Activated naive CD8-positive, alpha-beta T cell treated with anti-CD3 and anti-CD28 coated beads, Interleukin-2, amount 10 ng/mL, durations not matched to agents 7 days and 5 days (primary cell): ENCODE results near the gene MSTO1. TPM values are rescaled to one million over a fixed set of nuclear protein-coding genes. Genes with fewer than 3 reads are reported as not detected.
"Not testable (repeated sequence)": the region's sequence is repeated elsewhere in the genome, so short reads cannot be mapped to it uniquely, and the experiment has no call there.

ENCODE experiments used
- ATAC-seq: fragments of 150-1000 bp; cut with Tn5 transposase; one replicate; pipeline ENCODE4 v1.10.0; 2021; ENCODE audit warnings: low read depth, moderate library complexity
- POLR2A ChIA-PET: fragments of 350-600 bp; sonication (Branson Sonifier 250); formaldehyde crosslinking; loops from one replicate; lab custom pipeline; 2021; ENCODE audit warnings: antibody characterized with exemption; lab: Charles Lee
- DNase-seq: peaks from one replicate; pipeline ENCODE4 v3.0.0; 2021
- H3K27ac Mint-ChIP-seq: one replicate; pipeline ENCODE4 v1.8.0; 2022; ENCODE audit warnings: mild to moderate bottlenecking, mixed read lengths
- H3K27me3 Mint-ChIP-seq: one replicate; pipeline ENCODE4 v1.8.0; 2022; ENCODE audit warnings: mild to moderate bottlenecking, moderate library complexity, mixed read lengths
- H3K36me3 Mint-ChIP-seq: one replicate; pipeline ENCODE4 v1.8.0; 2021; ENCODE audit warnings: mild to moderate bottlenecking, mixed read lengths
- H3K4me1 Mint-ChIP-seq: one replicate; pipeline ENCODE4 v1.8.0; 2021; ENCODE audit warnings: mixed read lengths
- H3K4me3 Mint-ChIP-seq: one replicate; pipeline ENCODE4 v1.8.0; 2022; ENCODE audit warnings: mild to moderate bottlenecking, moderate library complexity, mixed read lengths
- H3K9me3 Mint-ChIP-seq: one replicate; pipeline ENCODE4 v1.8.0; 2021; ENCODE audit warnings: mixed read lengths
- total RNA-seq, 2 experiments: library from RNA; stranded (reverse); gene quantifications; one replicate each; pipeline ENCODE4 v1.2.3, GENCODE V29; 2021

The MSTO1 gene
- total RNA-seq, 2 experiments from 2014 or later: 69.0 to 74.5 TPM

GRCh38 chr1:155640367-155640766, 30.3 kb downstream of the MSTO1 start:
- Mint-ChIP-seq H3K36me3 (peaks cover 7% of the 10 kb centered on the region), H3K4me1 (peaks cover 14% of the 10 kb centered on the region), H3K9me3 (peaks cover 18% of the 10 kb centered on the region), H3K27ac (no peak overlapping the region), H3K27me3 (no peaks in the 10 kb centered on the region), H3K4me3 (no peak overlapping the region)
- ATAC-seq (no peak), DNase-seq (no peak)
- POLR2A ChIA-PET: interaction anchor here (0.7 kb wide), 1 partner anchor 11 kb away, joined by 3 read pairs; no protein-coding TSS in a partner anchor

DNA sequence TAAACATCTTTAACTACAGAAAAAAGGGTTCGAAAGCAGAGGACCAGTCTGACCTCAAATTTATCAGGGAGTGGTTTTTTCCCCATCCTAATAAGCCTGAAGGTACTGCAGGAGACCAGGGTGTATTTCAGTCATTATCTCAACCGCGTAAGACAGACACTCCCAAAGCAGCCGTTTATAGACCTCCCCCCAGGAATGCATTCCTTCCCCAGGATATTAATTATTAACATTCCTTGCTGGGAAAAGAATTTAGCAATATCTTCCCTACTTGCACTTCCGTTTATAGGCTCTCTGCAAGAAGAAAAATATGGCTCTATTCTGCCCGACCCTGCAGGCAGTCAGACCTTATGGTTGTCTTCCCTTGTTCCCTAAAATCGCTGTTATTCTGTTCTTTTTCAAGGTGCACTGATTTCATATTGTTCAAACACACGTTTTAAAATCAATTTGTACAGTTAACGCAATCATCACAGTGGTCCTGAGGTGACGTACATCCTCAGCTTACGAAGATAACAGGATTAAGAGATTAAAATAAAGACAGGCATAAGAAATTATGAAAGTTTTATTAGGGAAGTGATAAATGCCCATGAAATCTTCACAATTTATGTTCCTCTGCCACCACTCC, 32.7 kb downstream of the MSTO1 start:
- H3K36me3 Mint-ChIP-seq, H3K27me3 Mint-ChIP-seq, ATAC-seq, H3K4me1 Mint-ChIP-seq, DNase-seq, H3K27ac Mint-ChIP-seq, H3K4me3 Mint-ChIP-seq, POLR2A ChIA-PET: not testable (repeated sequence)
- peaks cover 18% of the 10 kb centered on the region for H3K9me3 Mint-ChIP-seq

- POLR2A ChIA-PET: no interaction called here
- ATAC-seq (no peak), DNase-seq (no peak)
- Mint-ChIP-seq H3K36me3 (peaks cover 6% of the 10 kb centered on the region), H3K27me3 (no peaks in the 10 kb centered on the region), H3K27ac (no peak overlapping the region), H3K4me3 (no peak overlapping the region), H3K4me1 (peaks cover under 1% of the 10 kb centered on the region), H3K9me3 (peaks cover 18% of the 10 kb centered on the region)
Measured at GRCh38 chr1:155643230-155643629, 33.2 kb downstream of the MSTO1 start.

GRCh38 chr1:155645034-155645598, 35.1 kb downstream of the MSTO1 start:
- Mint-ChIP-seq H3K4me3 (no peak overlapping the region), H3K27ac (no peak overlapping the region), H3K4me1 (peaks cover 3% of the 10 kb centered on the region), H3K9me3 (peaks cover 18% of the 10 kb centered on the region), H3K27me3 (peaks cover 2% of the 10 kb centered on the region), H3K36me3 (peaks cover 6% of the 10 kb centered on the region)
- DNase-seq (no peak), ATAC-seq (no peak)
- POLR2A ChIA-PET: no interaction called here

DNA sequence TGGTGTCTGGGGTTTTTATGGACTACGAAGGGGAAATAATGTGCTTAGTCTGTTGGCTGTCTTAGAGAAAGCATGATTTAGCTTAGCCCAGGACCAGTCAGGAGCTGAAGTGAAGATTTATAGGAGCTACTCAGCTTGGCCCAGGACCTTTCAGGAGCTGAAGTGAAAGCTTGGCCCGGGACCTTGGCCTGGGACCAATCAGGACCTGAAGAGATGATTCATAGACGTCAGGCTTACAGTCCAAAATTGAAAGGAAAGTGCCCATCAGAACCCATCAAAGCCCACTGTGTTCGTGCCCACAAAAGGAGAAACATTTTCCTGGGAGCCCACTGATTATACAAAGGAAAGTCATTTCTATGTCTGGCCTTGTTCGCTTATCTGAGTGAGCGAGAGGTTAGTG, 35.6 kb downstream of the MSTO1 start:
- Mint-ChIP-seq H3K4me3 (no peak overlapping the region), H3K36me3 (peaks cover 6% of the 10 kb centered on the region), H3K9me3 (peaks cover 16% of the 10 kb centered on the region), H3K27ac (no peak overlapping the region), H3K4me1 (peaks cover 3% of the 10 kb centered on the region), H3K27me3 (peaks cover 3% of the 10 kb centered on the region)
- DNase-seq (no peak), ATAC-seq (no peak)
- POLR2A ChIA-PET: no interaction called here

DNA sequence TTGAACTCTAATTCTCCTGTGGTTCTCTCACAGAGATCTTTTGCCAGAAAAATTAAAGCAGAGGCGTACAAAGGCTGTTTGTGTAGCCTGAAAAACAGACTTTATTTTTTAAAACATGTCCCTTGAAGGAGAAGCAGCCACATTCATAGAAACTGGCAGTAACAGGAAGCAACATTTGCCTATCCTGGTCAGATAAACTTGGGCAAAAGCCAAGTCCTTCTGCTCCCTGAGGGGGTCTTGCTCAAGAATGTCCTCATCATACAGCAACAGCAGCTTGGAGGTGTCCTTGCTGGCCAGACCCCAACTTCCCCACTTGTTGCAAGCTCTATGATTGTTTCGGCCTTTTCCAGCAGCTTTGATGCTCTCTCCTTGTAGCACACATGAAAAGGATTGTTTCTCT, 36.3 kb downstream of the MSTO1 start:
- peaks cover 3% of the 10 kb centered on the region for H3K27me3 Mint-ChIP-seq
- H3K4me3 Mint-ChIP-seq: no peak overlapping the region
- ATAC-seq: no peak
- DNase-seq: no peak
- peaks cover 14% of the 10 kb centered on the region for H3K9me3 Mint-ChIP-seq
- peaks cover 6% of the 10 kb centered on the region for H3K36me3 Mint-ChIP-seq
- POLR2A ChIA-PET: no interaction called here
- peaks cover 3% of the 10 kb centered on the region for H3K4me1 Mint-ChIP-seq
- H3K27ac Mint-ChIP-seq: no peak overlapping the region

DNA sequence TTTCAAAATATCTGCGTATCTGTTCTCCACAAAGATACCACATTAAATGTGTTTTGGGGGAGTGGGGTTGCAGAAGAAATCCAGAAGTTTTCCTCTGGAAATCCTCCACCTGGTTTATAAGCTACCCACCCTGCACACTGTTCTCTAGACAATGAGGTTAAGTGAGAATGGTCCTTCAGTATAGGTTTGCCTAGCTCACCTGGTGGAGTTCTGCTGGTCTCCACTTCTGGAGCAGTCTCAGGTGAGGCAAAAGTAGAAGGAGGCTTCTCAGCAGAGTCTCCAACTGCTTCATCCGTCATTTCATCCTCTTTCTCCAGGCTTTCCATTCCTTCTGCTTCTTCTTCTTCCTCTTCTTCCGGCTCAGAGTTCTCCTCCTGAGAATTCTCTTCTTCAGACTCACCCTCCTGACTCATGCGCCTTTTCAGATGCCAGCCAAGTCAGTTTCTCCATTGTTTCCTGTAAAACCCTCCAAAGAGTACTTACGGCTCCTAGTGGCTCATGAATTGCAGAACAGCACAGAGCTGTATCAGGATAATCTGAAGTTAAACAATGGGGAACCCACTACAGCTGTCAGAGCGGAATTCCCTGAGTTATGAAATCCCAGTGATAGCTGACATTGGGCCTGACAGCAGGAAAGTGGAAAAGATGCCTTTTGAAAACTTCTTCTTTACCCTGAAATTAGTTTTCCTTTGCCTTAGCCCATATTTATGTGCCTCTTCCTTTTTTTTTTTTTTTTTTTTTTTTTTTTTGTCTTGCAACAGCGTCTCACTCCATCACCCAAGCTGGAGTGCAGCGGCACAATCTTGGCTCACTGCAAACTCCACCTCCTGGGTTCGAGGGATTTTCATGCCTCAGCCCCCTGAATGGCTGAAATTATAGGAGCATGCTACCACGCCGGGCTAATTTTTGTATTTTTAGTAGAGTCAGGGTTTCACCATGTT, 38.5 kb downstream of the MSTO1 start:
- no peaks in the 10 kb centered on the region for H3K36me3 Mint-ChIP-seq
- ATAC-seq (no peak), DNase-seq (no peak)
- no peak overlapping the region for H3K4me3 Mint-ChIP-seq
- H3K4me1 Mint-ChIP-seq: peaks cover 3% of the 10 kb centered on the region
- no peak overlapping the region for H3K27ac Mint-ChIP-seq
- no peaks in the 10 kb centered on the region for H3K9me3 Mint-ChIP-seq
- peaks cover 3% of the 10 kb centered on the region for H3K27me3 Mint-ChIP-seq
- POLR2A ChIA-PET: no interaction called here

GRCh38 chr1:155649676-155650075, 39.7 kb downstream of the MSTO1 start:
- no peak overlapping the region for H3K27ac Mint-ChIP-seq
- no peaks in the 10 kb centered on the region for H3K9me3 Mint-ChIP-seq
- H3K4me1 Mint-ChIP-seq: peaks cover 3% of the 10 kb centered on the region
- POLR2A ChIA-PET: no interaction called here
- H3K27me3 Mint-ChIP-seq: peaks cover 3% of the 10 kb centered on the region
- H3K36me3 Mint-ChIP-seq: no peaks in the 10 kb centered on the region
- DNase-seq: no peak
- no peak overlapping the region for H3K4me3 Mint-ChIP-seq
- ATAC-seq: no peak

- no peaks in the 10 kb centered on the region for H3K9me3 Mint-ChIP-seq
- H3K27ac Mint-ChIP-seq: no peak overlapping the region
- ATAC-seq (no peak), DNase-seq (no peak)
- POLR2A ChIA-PET: no interaction called here
- no peaks in the 10 kb centered on the region for H3K36me3 Mint-ChIP-seq
- H3K27me3 Mint-ChIP-seq: peaks cover 3% of the 10 kb centered on the region
- H3K4me3 Mint-ChIP-seq: no peak overlapping the region
- peaks cover 3% of the 10 kb centered on the region for H3K4me1 Mint-ChIP-seq
Measured at GRCh38 chr1:155650231-155650757, 40.3 kb downstream of the MSTO1 start.

DNA sequence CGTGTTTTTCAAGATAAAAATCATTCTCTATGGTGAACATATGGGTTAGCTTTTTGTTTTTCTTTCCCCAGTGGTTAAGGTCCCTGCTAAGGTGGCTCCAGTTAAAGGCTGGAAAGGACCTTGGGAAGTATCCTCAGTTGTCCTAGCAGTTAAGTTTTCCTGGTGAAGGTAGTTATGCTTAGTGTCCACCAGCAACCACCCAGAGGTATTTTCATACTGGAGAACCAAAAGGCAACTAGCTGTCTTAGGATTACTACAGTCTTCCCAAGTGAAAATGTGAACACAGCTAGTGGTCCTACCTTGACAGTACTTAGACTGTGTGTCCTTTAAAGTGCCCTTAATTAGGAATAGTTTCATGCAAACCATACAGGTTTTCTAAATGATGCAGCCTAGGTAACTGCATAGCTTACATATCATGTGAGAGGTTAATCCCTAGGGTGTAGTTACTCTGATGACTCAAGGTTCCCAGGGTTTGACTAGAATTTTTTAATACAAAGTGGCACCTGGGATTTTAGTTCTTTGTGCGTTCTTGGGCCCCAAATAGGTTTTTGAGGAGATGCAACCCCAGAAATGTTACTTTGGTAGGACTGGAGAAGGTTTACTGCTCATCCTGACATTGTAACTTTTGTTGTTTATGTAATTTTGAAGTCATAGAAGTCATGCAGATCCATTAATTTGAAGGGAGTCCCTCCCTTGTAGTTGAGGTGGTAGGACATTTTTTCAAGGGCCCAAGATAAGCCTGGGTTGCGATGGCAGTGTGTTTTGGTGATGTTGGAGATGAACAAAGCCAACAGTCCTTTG, 42.0 kb downstream of the MSTO1 start:
- H3K4me3 Mint-ChIP-seq: no peak overlapping the region
- no peaks in the 10 kb centered on the region for H3K9me3 Mint-ChIP-seq
- ATAC-seq (no peak), DNase-seq (no peak)
- H3K4me1 Mint-ChIP-seq: peaks cover 3% of the 10 kb centered on the region
- no peak overlapping the region for H3K27ac Mint-ChIP-seq
- peaks cover 5% of the 10 kb centered on the region for H3K36me3 Mint-ChIP-seq
- POLR2A ChIA-PET: no interaction called here
- H3K27me3 Mint-ChIP-seq: peaks cover 3% of the 10 kb centered on the region

DNA sequence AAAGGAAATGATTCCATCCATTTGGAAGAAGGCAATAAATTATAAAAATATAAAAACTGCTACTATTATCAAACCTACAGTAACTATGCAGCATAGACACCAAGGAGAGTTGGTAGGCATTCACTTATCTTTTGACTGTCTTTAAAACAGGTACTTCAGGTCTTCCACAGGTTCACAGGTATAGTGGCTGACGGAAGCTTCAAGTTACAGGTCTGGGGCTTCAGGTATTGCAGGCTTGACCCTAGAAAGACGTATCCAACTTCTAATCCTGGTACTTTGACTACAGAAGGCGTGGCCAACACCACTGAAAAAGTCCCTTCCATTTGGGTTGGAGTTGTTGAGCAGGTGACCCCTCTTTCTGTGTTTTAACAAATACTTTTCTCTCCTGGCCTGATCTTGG, 42.9 kb downstream of the MSTO1 start:
- DNase-seq (no peak), ATAC-seq (no peak)
- H3K27ac Mint-ChIP-seq: no peak overlapping the region
- peaks cover 3% of the 10 kb centered on the region for H3K4me1 Mint-ChIP-seq
- POLR2A ChIA-PET: no interaction called here
- H3K9me3 Mint-ChIP-seq: no peaks in the 10 kb centered on the region
- H3K27me3 Mint-ChIP-seq: peaks cover 3% of the 10 kb centered on the region
- H3K4me3 Mint-ChIP-seq: no peak overlapping the region
- peaks cover 8% of the 10 kb centered on the region for H3K36me3 Mint-ChIP-seq

- no peak for ATAC-seq
Measured at GRCh38 chr1:155657463-155657862, 47.4 kb downstream of the MSTO1 start.

DNA sequence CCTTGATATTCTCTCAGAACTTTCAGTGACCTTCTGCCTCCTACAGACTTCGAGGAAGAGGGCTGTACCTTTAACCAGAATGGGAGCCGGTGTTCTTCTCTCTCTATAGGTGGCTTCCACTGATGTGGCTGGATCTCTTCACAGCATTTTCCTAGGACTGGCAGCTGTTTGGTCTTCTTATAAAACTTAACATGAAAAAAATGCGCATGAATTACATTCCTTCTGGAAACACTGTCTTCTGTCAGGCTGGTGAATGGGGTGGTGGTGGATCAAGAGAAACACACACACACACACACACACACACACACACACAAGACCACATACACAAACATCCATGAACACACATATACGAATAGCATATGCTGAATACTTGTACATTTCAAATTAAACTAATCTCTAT, 51.2 kb downstream of the MSTO1 start:
- H3K4me3 Mint-ChIP-seq, H3K9me3 Mint-ChIP-seq, POLR2A ChIA-PET, H3K27me3 Mint-ChIP-seq, ATAC-seq, H3K4me1 Mint-ChIP-seq, H3K27ac Mint-ChIP-seq, DNase-seq: not testable (repeated sequence)
- peaks cover 52% of the 10 kb centered on the region for H3K36me3 Mint-ChIP-seq

More at GRCh38 chr1:155657463-155657862, 47.4 kb downstream of the MSTO1 start:
- H3K4me3 Mint-ChIP-seq: no peak overlapping the region
- DNase-seq: no peak
- no peaks in the 10 kb centered on the region for H3K9me3 Mint-ChIP-seq
- POLR2A ChIA-PET: no interaction called here
- peaks cover 42% of the 10 kb centered on the region for H3K36me3 Mint-ChIP-seq
- H3K4me1 Mint-ChIP-seq: no peaks in the 10 kb centered on the region
- no peak overlapping the region for H3K27ac Mint-ChIP-seq
- H3K27me3 Mint-ChIP-seq: no peaks in the 10 kb centered on the region
